Activated naive CD4-positive, alpha-beta T cell treated with anti-CD3 and anti-CD28 coated beads for 36 hours (primary cell): ENCODE measurements around the gene CDC27. TPM values are rescaled to one million over a fixed set of nuclear protein-coding genes. Genes with fewer than 3 reads are reported as not detected.
"Not testable (repeated sequence)": the region's sequence is repeated elsewhere in the genome, so short reads cannot be mapped to it uniquely, and the experiment has no call there.

ENCODE experiments used
- CTCF ChIA-PET: fragments of 350-600 bp; sonication (Branson Sonifier 250); formaldehyde crosslinking; loops from one replicate; lab custom pipeline; 2021; ENCODE audit warnings: antibody characterized with exemption; lab: Charles Lee
- DNase-seq: peaks from one replicate; pipeline ENCODE4 v3.0.0-alpha.2; 2020
- H3K27ac Mint-ChIP-seq: one replicate; pipeline ENCODE4 v1.8.0; 2021; ENCODE audit warnings: mild to moderate bottlenecking, mixed read lengths
- H3K27me3 Mint-ChIP-seq: one replicate; pipeline ENCODE4 v1.8.0; 2021; ENCODE audit warnings: low read depth, mixed read lengths
- H3K36me3 Mint-ChIP-seq: one replicate; pipeline ENCODE4 v1.8.0; 2021; ENCODE audit warnings: low read depth, mixed read lengths
- H3K4me1 Mint-ChIP-seq: one replicate; pipeline ENCODE4 v1.8.0; 2021; ENCODE audit warnings: low read depth, mixed read lengths
- H3K4me3 Mint-ChIP-seq: one replicate; pipeline ENCODE4 v1.8.0; 2021; ENCODE audit warnings: mild to moderate bottlenecking, moderate library complexity, mixed read lengths
- H3K9me3 Mint-ChIP-seq: one replicate; pipeline ENCODE4 v1.8.0; 2021; ENCODE audit warnings: mixed read lengths
- intact Hi-C: fragments of 100-400 bp; cut with micrococcal nuclease; formaldehyde crosslinking; loops from one replicate; pipeline ENCODE4 v1.15.1; 2023
- total RNA-seq, 2 experiments: library from RNA; stranded (reverse); gene quantifications; one replicate each; pipeline ENCODE4 v1.2.3, GENCODE V29; 2021

CDC27 gene
- total RNA-seq, 2 experiments from 2014 or later, result 105 to 117 TPM

- H3K27ac Mint-ChIP-seq, CTCF ChIA-PET, H3K36me3 Mint-ChIP-seq, intact Hi-C loops, H3K27me3 Mint-ChIP-seq, H3K9me3 Mint-ChIP-seq, DNase-seq, H3K4me3 Mint-ChIP-seq: not testable (repeated sequence)
- H3K4me1 Mint-ChIP-seq, result peaks cover 13% of the 10 kb centered on the region
These were observed 114.7 kb downstream of the CDC27 start for GRCh38 chr17:47074361-47074760.

- intact Hi-C loops, H3K9me3 Mint-ChIP-seq, H3K27me3 Mint-ChIP-seq, H3K4me3 Mint-ChIP-seq, H3K36me3 Mint-ChIP-seq, DNase-seq, H3K27ac Mint-ChIP-seq, CTCF ChIA-PET: not testable (repeated sequence)
- H3K4me1 Mint-ChIP-seq, result peaks cover 16% of the 10 kb centered on the region
These were observed 115.5 kb downstream of the CDC27 start for GRCh38 chr17:47073629-47074028.

GRCh38 chr17:47072886-47073285 is 116.2 kb downstream of the CDC27 start:
- Mint-ChIP-seq H3K36me3 (peaks cover 5% of the 10 kb centered on the region), H3K4me1 (peaks cover 19% of the 10 kb centered on the region), H3K27ac (no peak overlapping the region), H3K4me3 (no peak overlapping the region), H3K27me3 (no peaks in the 10 kb centered on the region), H3K9me3 (no peaks in the 10 kb centered on the region)
- no peak for DNase-seq
- intact Hi-C loops, result no loop called here
- CTCF ChIA-PET, result interaction anchor here (0.6 kb wide), 1 partner anchor 48 kb away, joined by 3 read pairs; no protein-coding TSS in a partner anchor

- H3K36me3 Mint-ChIP-seq, intact Hi-C loops, DNase-seq, H3K27me3 Mint-ChIP-seq, H3K9me3 Mint-ChIP-seq, H3K27ac Mint-ChIP-seq, H3K4me3 Mint-ChIP-seq: not testable (repeated sequence)
- CTCF ChIA-PET, result interaction anchor here (0.6 kb wide), 1 partner anchor 291 kb away, joined by 3 read pairs; no protein-coding TSS in a partner anchor
- peaks cover 27% of the 10 kb centered on the region for H3K4me1 Mint-ChIP-seq
These were observed 117.9 kb downstream of the CDC27 start for GRCh38 chr17:47071171-47071570.

GRCh38 chr17:47070266-47070665 is 118.8 kb downstream of the CDC27 start:
- CTCF ChIA-PET, H3K9me3 Mint-ChIP-seq, H3K27ac Mint-ChIP-seq, H3K4me3 Mint-ChIP-seq, intact Hi-C loops, DNase-seq, H3K27me3 Mint-ChIP-seq, H3K36me3 Mint-ChIP-seq: not testable (repeated sequence)
- H3K4me1 Mint-ChIP-seq, result peaks cover 31% of the 10 kb centered on the region

Other genes with a start within 250 kb of the CDC27 start
- not detected for gene RPRML, start 210.0 kb downstream of the CDC27 start, total RNA-seq
- not detected for gene MYL4, start 20.1 kb upstream of the CDC27 start, total RNA-seq
- not detected for gene ITGB3, start 64.5 kb upstream of the CDC27 start, total RNA-seq
- 1 to 10 TPM; 7.0 to 7.1 TPM for gene EFCAB13, start 134.7 kb upstream of the CDC27 start, total RNA-seq